ENCODE measurements around the gene ANKRD33B.
"Not testable (repeated sequence)": the region's sequence is repeated elsewhere in the genome, so short reads cannot be mapped to it uniquely, and the experiment has no call there.

Gene ANKRD33B

GRCh38 chr5:10562201-10563109, 1.4 kb upstream of the ANKRD33B start:
- DNase-seq: no peak

GRCh38 chr5:10563110-10563944, 543 bp upstream of the ANKRD33B start:
- peak; percentile 71 for DNase-seq

GRCh38 chr5:10564838-10565784, 1.2 kb downstream of the ANKRD33B start:
- DNase-seq: peak; percentile 39

GRCh38 chr5:10565785-10566542, 2.1 kb downstream of the ANKRD33B start:
- DNase-seq: no peak

GRCh38 chr5:10566543-10567068, 2.7 kb downstream of the ANKRD33B start:
- DNase-seq: no peak

- no peak for DNase-seq
These were observed 3.3 kb downstream of the ANKRD33B start for GRCh38 chr5:10567121-10567591.

GRCh38 chr5:10567781-10568321, 4.0 kb downstream of the ANKRD33B start:
- no peak for DNase-seq

GRCh38 chr5:10570540-10570939, 6.7 kb downstream of the ANKRD33B start:
- DNase-seq: not testable (repeated sequence)

- DNase-seq: no peak
These were observed 8.6 kb downstream of the ANKRD33B start for GRCh38 chr5:10572451-10572850.

GRCh38 chr5:10573487-10574145, 9.7 kb downstream of the ANKRD33B start:
- DNase-seq: no peak

GRCh38 chr5:10574879-10575278, 11.0 kb downstream of the ANKRD33B start:
- not testable (repeated sequence) for DNase-seq

GRCh38 chr5:10576121-10576789, 12.4 kb downstream of the ANKRD33B start:
- DNase-seq: no peak

- no peak for DNase-seq
These were observed 12.9 kb downstream of the ANKRD33B start for GRCh38 chr5:10576790-10577189.

- no peak for DNase-seq
These were observed 13.8 kb downstream of the ANKRD33B start for GRCh38 chr5:10577371-10578292.

GRCh38 chr5:10578293-10578665, 14.4 kb downstream of the ANKRD33B start:
- no peak for DNase-seq

GRCh38 chr5:10578869-10579268, 15.0 kb downstream of the ANKRD33B start:
- DNase-seq: peak; percentile 37

GRCh38 chr5:10579536-10580521, 16.0 kb downstream of the ANKRD33B start:
- no peak for DNase-seq

All from stimulated activated CD4-positive, alpha-beta T cell treated with anti-CD3 and anti-CD28 coated beads, Interleukin-15, amount 100 ng/mL, for 24 hours (primary cell).